NCI-H82 treated with DMSO at 0.1 percent for 48 hours (cell line): Measurements from ENCODE around the gene CCDC191.

ENCODE experiments used
- DNase-seq: peaks from one replicate; lab custom pipeline; 2025; ENCODE audit not compliant: unreplicated experiment; lab: John Stamatoyannopoulos, UW

The CCDC191 gene

DNA sequence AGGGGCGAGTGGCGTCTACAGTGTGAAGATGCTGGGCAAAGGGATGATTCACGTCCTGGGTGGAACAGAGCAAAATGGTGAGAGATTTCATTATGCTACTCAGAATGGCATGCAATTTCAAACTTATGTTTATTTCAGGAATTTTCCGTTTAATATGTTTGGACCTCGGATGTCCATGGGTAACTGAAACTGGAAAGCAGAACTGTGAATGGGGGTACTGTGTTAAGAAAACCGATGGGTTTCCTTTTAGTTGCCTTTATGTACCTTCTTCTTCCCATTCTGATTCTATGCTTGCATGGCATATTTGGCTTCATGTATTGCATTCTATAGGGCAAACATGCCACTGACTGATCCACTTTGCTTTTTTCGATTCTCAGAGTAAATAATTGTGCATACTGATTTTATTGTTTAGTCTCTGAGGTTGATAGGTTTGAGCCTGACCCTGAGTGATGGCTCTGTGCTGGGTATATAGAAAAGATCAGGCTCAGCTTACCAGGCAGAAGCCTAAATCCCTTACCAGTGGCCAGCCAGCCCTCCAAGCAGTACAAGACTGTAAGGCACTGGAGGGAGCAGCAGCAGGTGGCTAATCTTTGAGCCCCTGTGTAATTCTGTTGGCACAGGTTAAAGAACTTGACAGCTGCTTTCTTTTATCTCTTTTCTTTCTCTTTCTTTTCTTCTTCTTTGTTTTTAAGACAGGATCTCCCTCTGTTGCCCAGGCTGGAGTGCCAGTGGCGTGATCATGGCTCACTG lies 4.8 kb upstream of the CCDC191 start:
- peak; percentile 67 for DNase-seq

DNA sequence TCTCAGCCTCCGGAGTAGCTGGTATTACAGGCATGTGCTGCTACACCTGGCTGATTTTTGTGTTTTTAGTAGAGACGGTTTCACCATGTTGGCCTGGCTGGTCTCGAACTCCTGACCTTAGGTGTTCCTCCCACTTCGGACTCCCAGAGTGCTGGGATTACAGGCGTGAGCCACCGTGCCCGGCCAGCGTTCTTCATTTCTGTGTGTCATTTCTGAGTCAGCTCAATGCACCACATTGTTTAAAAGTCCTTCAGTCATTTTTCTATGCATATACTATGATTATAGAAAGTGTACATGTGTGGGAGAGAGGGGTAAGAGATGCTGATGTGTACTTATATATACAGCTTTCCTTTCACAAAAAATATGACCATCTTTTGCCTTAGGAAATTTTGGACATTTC lies 2.3 kb upstream of the CCDC191 start:
- no peak for DNase-seq

DNA sequence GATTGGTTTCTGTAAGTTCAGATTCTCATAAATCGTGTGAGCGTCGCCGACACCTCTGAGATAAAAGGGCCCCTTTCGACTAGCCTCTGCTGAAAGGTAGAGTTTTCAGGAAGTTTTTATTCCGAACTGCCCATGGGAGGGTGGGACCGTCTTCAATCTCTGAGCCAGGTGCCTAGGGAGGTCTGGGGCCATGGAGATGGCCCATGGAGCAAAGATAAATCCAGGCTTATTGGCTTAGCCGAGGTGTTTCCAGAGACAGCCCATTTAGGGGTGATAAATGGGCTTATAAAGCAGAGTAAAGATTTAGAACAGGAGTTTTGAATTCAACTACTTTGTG lies 653 bp upstream of the CCDC191 start:
- peak; percentile 80 for DNase-seq

GRCh38 chr3:114052216-114052615 lies 4.1 kb downstream of the CCDC191 start:
- no peak for DNase-seq

- no peak for DNase-seq
Observed at GRCh38 chr3:114043205-114043604, 13.1 kb downstream of the CCDC191 start.

- no peak for DNase-seq
Observed at GRCh38 chr3:114035896-114036295, 20.4 kb downstream of the CCDC191 start.

DNA sequence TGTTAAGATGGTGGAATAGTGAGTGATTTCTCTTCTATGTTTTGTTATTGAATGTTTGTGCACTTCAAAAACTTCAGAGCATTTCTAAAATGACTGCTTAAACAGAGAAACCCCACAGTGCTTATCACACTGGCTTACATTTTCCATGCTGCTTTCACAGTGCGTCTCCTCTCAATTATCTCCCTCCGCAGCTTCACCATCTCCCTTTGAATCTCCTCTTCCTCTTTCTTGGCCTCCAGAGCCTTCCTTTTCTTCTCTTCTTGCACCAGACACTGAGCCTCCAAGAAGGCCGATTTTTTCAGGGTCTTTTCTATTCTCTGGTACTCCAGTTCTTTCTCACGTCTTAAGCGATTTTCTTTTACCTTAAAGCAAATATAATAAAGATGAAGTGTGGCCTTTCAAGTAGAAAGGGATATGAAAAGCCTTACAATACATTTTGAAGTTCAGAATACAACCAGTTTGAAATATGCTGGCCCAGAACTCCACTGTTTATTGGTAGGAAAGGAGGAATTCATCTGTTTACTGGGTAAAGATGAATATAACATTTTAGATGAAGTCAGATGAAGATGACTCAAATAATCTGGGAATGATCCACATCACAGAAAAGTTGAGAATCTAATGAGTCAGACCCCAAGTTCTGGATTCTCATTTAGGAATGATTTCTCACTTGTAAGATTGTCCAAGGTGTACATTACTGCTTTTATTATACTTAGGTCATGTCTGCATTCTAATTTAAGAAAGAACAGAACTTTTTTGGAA lies 21.4 kb downstream of the CCDC191 start:
- no peak for DNase-seq

- no peak for DNase-seq
Observed at GRCh38 chr3:114034211-114034610, 22.1 kb downstream of the CCDC191 start.

DNA sequence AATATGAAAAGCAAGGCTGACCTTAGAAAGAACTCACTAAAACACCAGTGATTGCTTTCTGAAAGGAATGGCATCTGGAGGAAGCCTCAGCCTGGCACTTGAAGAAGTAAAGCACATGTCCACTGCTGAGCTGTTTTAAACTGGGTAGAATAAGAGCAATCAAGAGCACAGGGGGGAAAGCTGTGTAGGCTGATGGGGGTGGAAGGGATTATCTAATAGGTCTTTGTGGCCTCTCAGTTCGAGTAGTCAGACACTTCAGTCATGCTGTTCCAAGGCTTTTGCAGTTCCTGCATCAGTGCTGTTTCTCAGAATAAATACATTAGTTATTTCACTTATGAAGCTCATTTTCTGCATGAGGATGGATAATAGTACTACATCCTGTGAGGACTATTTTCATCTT lies 22.6 kb downstream of the CCDC191 start:
- no peak for DNase-seq

GRCh38 chr3:114026331-114026730 lies 30.0 kb downstream of the CCDC191 start:
- no peak for DNase-seq

DNA sequence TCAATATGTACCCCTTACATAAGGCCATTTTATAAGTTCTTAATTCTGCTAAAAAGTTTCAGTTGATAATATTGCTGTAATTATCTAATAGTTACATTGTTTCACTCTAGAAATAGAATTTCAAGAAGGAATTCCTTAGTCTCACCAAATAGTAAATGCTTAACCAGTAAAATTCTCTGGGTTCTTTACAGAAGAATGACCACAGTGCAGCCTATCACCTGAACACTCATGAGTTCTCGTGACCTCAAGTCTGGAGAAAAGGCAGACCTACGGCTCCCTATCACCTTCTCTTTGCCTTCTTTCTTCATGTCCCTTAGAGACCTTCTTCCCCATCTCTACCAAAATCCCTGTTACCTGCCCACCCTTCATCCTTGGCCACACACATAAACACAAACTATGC lies 30.9 kb downstream of the CCDC191 start:
- no peak for DNase-seq

DNA sequence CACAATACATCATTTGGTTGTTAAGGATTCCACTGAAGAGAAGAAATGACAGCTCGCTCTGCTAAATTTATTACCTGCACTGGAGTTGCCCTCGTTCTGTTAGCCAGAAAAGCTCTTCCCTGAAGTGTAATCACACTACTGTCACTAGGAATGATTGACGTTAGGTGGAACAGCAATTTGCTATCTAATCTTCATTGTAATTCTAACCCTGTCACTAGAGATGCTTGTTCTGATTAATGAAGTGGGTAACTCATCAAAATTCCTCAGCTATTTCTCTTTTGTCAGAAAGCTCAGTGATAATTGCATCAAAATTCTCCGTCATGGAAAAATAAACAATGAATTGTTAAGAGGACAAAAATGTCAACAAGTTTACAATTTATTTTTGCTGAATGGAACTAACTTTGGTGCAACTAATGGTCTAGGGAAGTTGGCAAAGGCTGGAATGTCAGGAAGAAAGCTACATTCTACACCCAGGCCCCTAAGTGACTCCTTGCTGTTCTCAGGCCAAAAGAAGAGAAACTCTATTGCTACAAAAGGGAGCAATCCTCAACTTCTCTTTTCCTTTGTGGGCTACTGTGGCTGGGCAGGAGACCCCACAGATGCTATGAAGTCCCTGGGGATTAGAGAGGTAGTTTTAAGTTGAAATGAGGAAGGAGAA lies 34.1 kb downstream of the CCDC191 start:
- no peak for DNase-seq

DNA sequence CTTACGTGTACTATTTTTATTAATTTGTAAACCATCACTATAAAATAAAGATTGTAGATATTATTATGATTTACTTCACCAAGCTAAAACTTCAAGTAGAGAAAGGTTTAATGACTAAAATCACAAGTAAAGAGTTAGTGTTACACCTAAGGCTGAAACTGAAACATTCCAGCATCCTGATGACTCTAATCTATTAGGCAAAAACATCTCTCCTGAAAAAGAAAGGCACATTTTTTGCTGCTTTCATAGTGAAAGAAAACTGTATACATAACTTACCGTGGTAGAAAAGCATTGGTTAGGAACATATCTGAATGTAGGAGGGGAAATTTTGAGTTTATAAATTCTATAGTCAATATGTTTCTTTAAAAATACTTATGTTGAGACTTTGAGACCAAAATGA lies 35.4 kb downstream of the CCDC191 start:
- DNase-seq = no peak

DNA sequence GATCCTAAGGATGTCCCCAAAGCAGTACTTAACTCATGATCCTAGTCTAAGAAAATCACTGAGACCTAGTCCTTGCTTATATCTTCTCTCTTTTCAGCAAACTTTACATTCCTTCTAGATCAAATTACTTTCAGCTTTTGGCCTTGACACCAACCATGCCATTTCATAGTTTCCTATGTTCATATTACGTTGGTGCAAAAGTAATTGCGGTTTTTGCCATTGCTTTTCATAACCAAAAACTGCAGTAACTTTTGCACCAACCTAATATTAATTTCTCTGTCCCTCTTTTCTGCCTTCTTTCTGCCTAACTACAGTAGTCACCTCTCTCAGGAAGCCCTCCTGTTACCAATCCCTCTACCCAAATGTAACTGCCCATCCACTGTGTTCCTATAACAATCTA lies 36.8 kb downstream of the CCDC191 start:
- no peak for DNase-seq

GRCh38 chr3:114014211-114014610 lies 42.1 kb downstream of the CCDC191 start:
- no peak for DNase-seq

- DNase-seq = no peak
Observed at GRCh38 chr3:114011059-114011797, 45.1 kb downstream of the CCDC191 start.

DNA sequence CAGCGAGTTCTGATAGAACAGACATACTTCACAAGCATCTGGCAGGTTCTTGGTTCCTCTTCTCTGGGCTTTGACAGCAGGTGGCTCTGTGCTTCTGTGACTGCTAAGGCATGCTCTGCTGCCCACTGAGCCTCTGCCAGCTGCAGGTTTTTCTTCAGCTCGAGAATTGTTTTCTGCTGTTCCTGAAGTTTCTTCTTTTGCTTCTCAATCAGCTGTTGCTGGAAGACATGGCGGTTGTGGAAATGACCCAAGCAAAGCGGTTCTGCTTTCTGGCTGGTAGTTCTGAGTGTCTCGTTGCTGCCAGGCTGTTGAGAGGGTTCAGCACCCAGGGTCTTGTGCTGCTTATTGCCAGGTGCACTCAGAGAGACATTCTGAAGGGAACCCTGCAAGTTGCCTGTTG lies 50.8 kb downstream of the CCDC191 start:
- DNase-seq = no peak

GRCh38 chr3:113985541-113985940 lies 70.8 kb downstream of the CCDC191 start:
- no peak for DNase-seq

DNA sequence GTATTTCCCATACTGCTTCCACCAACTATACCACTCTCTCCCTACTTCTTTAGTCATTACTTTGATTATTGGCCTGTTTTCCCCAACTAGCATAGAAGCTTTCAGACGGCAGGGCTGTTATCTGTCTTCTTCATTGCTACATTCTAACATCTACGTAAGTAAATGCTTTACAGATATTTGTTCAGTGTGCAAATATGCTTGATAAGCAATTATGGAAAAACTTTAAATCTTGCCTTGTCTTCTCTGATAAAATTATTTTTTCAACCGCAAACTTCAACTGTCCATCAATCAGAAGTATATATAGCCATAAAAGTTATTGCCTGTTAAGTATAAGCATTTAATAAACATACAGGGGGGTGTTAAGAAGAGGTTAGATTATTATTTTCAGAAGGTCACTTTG lies 72.8 kb downstream of the CCDC191 start:
- no peak for DNase-seq

- DNase-seq = no peak
Observed at GRCh38 chr3:113981803-113982202, 74.5 kb downstream of the CCDC191 start.

- no peak for DNase-seq
Observed at GRCh38 chr3:113979916-113980315, 76.4 kb downstream of the CCDC191 start.

- no peak for DNase-seq
Observed at GRCh38 chr3:113977822-113978221, 78.5 kb downstream of the CCDC191 start.
